Endothelial cell of umbilical vein (primary cell): ENCODE results near the gene TMPRSS4. TPM values are rescaled to one million over a fixed set of nuclear protein-coding genes. Genes with fewer than 3 reads are reported as not detected.

Experiments used
- BruUV-seq: library from RNA; stranded (reverse); fragments of 400-500 nt; replicated peaks from 2 replicates; lab custom pipeline; 2021; lab: Mats Ljungman, UMichigan
- CTCF ChIA-PET: fragments of 300-600, 350-600 bp; sonication (Branson Sonifier 250); formaldehyde crosslinking; loops from one replicate; lab custom pipeline; 2021; ENCODE audit warnings: antibody characterized with exemption, inconsistent platforms; lab: Charles Lee
- POLR2A ChIA-PET: fragments of 300-600, 350-600 bp; sonication (Branson Sonifier 250); formaldehyde crosslinking; loops from one replicate; lab custom pipeline; 2021; ENCODE audit warnings: antibody characterized with exemption, inconsistent platforms; lab: Charles Lee
- DNase-seq: peaks from one replicate; pipeline ENCODE4 v3.0.0-alpha.2; 2011; ENCODE audit warnings: low read depth, low spot score
- FAIRE-seq: peaks from 2 replicates; lab custom pipeline; 2011; peaks lifted over from hg19 to GRCh38; lab: Jason Lieb, UNC
- H2AFZ ChIP-seq: 2 replicates; pipeline ENCODE4 v1.6.0; 2012; ENCODE audit warnings: low read depth, low read length, control low read depth, inconsistent platforms
- H3K27ac ChIP-seq: 2 replicates; pipeline ENCODE4 v1.5.1; 2011; ENCODE audit warnings: low read depth, mild to moderate bottlenecking, control low read depth, low read length, moderate library complexity; ENCODE audit not compliant: insufficient read depth
- H3K27me3 ChIP-seq, 2 experiments: 2 replicates each; pipeline versions ENCODE4 v1.6.0 to v1.6.1; 2011; ENCODE audit warnings: low read length in 2 of 2, mixed read lengths in 1 of 2; ENCODE audit not compliant: control insufficient read depth in 2 of 2, insufficient read depth in 2 of 2
- H3K36me3 ChIP-seq, 2 experiments: 2 replicates in 1 of 2; 3 replicates in 1 of 2; pipeline ENCODE4 v1.5.1; 2011; ENCODE audit warnings: low read length in 2 of 2, mild to moderate bottlenecking in 1 of 2, moderate library complexity in 1 of 2; ENCODE audit not compliant: control insufficient read depth in 2 of 2, insufficient read depth in 2 of 2; ENCODE audit errors: extremely low read depth in 1 of 2
- H3K4me1 ChIP-seq: 3 replicates; pipeline ENCODE4 v1.5.1; 2011; ENCODE audit warnings: mild to moderate bottlenecking, low read length; ENCODE audit not compliant: control insufficient read depth, insufficient read depth; ENCODE audit errors: extremely low read depth
- H3K4me2 ChIP-seq: 2 replicates; pipeline ENCODE4 v1.6.1; 2011; ENCODE audit warnings: low read length, control low read depth, mixed read lengths; ENCODE audit not compliant: insufficient read depth
- H3K4me3 ChIP-seq, 3 experiments: fragments of 200-600 bp in 1 of 3; sonication (generic), shearing (Covaris generic) in 1 of 3; replicated peaks in 1 of 3; 2 replicates each; pipeline ENCODE4 v1.5.1; 2011 to 2016; ENCODE audit warnings: control low read depth in 3 of 3, low read length in 3 of 3, mild to moderate bottlenecking in 2 of 3, inconsistent platforms in 1 of 3, low read depth in 1 of 3, moderate library complexity in 1 of 3; ENCODE audit not compliant: insufficient read depth in 1 of 3
- H3K79me2 ChIP-seq: 2 replicates; pipeline ENCODE4 v1.6.0; 2012; ENCODE audit warnings: low read length, inconsistent platforms; ENCODE audit not compliant: control insufficient read depth, insufficient read depth
- H3K9ac ChIP-seq: replicated peaks from 2 replicates; pipeline ENCODE3; 2011; ENCODE audit warnings: low read length, control low read depth; ENCODE audit not compliant: insufficient read depth; ENCODE audit errors: extremely low read depth
- H3K9me1 ChIP-seq: replicated peaks from 3 replicates; pipeline ENCODE4 v1.6.0; 2011; ENCODE audit warnings: mild to moderate bottlenecking, low read length; ENCODE audit not compliant: control insufficient read depth, insufficient read depth; ENCODE audit errors: extremely low read depth
- H3K9me3 ChIP-seq: replicated peaks from 2 replicates; pipeline ENCODE4 v1.5.1; 2012; ENCODE audit warnings: low read length, inconsistent platforms; ENCODE audit not compliant: control insufficient read depth, insufficient read depth
- H4K20me1 ChIP-seq: replicated peaks from 2 replicates; pipeline ENCODE3; 2011; ENCODE audit warnings: mild to moderate bottlenecking, low read length; ENCODE audit not compliant: control insufficient read depth, insufficient read depth; ENCODE audit errors: extremely low read depth
- CTCF ChIP-seq, 2 donors: IDR thresholded peaks; 1 replicate in 1 of 2; 2 replicates in 1 of 2; pipeline ENCODE4 v1.5.1; 2011; ENCODE audit warnings: low read length in 2 of 2, mild to moderate bottlenecking in 2 of 2, moderate library complexity in 2 of 2, control low read depth in 1 of 2, inconsistent platforms in 1 of 2, low read depth in 1 of 2; ENCODE audit not compliant: insufficient read depth in 1 of 2; ENCODE audit errors: extremely low read depth in 1 of 2
- EZH2 ChIP-seq: IDR thresholded peaks from 2 replicates; pipeline ENCODE4 v1.6.1; 2012; ENCODE audit warnings: borderline replicate concordance, low read depth, mild to moderate bottlenecking, moderate library complexity, low read length, inconsistent platforms; ENCODE audit not compliant: severe bottlenecking
- FOS ChIP-seq: IDR thresholded peaks from 2 replicates; pipeline ENCODE4 v1.6.1; 2011; ENCODE audit warnings: mild to moderate bottlenecking, low read length, moderate library complexity, borderline replicate concordance; ENCODE audit not compliant: insufficient read depth
- GATA2 ChIP-seq: IDR thresholded peaks from 2 replicates; pipeline ENCODE4 v1.7.0; 2011; ENCODE audit warnings: low read depth, mild to moderate bottlenecking, moderate library complexity, mixed read lengths, low read length; ENCODE audit not compliant: insufficient read length, insufficient read depth
- JUN ChIP-seq: IDR thresholded peaks from 2 replicates; pipeline ENCODE4 v1.6.1; 2011; ENCODE audit warnings: borderline replicate concordance, low read depth; ENCODE audit not compliant: insufficient read length, insufficient read depth
- MAX ChIP-seq: IDR thresholded peaks from 2 replicates; pipeline ENCODE4 v1.6.1; 2011; ENCODE audit not compliant: insufficient read depth, insufficient read length
- MYC ChIP-seq: IDR thresholded peaks from one replicate; pipeline ENCODE4 v1.6.1; 2011; ENCODE audit warnings: mild to moderate bottlenecking, low read depth, low read length
- POLR2A ChIP-seq: IDR thresholded peaks from 2 replicates; pipeline ENCODE4 v1.6.1; 2012; ENCODE audit warnings: low read depth, mild to moderate bottlenecking, control low read depth, low read length
- POLR2AphosphoS5 ChIP-seq: IDR thresholded peaks from 2 replicates; pipeline ENCODE4 v1.6.1; 2012; ENCODE audit warnings: low read depth, mild to moderate bottlenecking, control low read depth, low read length, moderate library complexity; ENCODE audit not compliant: insufficient read depth
- dilution Hi-C: fragments of 300-500 bp; cut with MboI; formaldehyde crosslinking; loops from one replicate; pipeline ENCODE4 v1.15.0; 2019; ENCODE audit warnings: low sequenced_read_pairs; ENCODE audit not compliant: extremely low pct_ligation_motif_present
- intact Hi-C: fragments of 100-400 bp; cut with micrococcal nuclease; formaldehyde crosslinking; loops from one replicate; pipeline ENCODE4 v1.10.0; 2022
- polyA plus RNA-seq, 4 experiments: library from polyadenylated mRNA; depleted of rRNA in 3 of 4; stranded (reverse) in 3 of 4; unstranded in 1 of 4; fragments of >200 nt; gene quantifications; 2 replicates each; pipeline versions ENCODE4 v1.2.1 to v1.2.3, GENCODE V29; 2011 to 2012; ENCODE audit warnings: missing spikeins in 1 of 4
- total RNA-seq: library from RNA; stranded (reverse); gene quantifications from 2 replicates; pipeline ENCODE4 v1.2.3, GENCODE V29; 2021

The TMPRSS4 gene
- total and polyA plus RNA-seq, 2 donors (not counting 3 experiments of a cell fraction or from before 2014, with no cell fraction given) = not detected

DNA sequence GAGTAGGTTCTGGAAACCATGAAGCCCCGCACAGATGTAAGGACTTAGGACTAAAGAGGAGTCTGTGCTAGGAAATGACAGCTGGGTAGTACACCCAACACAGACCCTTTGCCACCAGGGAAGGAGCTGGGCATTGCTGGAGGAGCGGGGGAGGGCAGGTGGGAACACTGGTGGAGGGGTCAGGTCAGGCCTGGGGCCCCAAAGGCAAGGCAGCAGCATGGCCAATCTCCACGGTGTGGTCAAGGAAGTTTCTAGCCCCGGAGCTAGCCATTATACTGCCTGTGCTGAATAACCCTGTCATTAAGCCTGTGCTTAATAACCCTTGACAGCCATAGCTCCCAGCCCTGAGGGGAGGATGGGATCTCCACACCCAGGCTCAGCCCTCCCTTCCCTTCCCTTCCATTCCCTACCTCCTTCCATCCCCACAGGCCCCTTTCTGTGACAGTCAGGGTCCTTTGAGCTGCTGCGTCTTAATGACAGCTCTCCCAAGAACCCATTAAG is 2.1 kb downstream of the TMPRSS4 start:
- CTCF ChIA-PET = interaction anchor here (0.8 to 1.9 kb wide), 4 partner anchors 11 to 272 kb away, joined by 3 to 8 read pairs (median 4); no protein-coding TSS in a partner anchor
- Histone ChIP-seq H3K27ac (no peak overlapping the region), H3K9me3 (no peaks in the 10 kb centered on the region), H2AFZ (no peak overlapping the region), H3K36me3 (no peaks in the 10 kb centered on the region), H3K9ac (no peak overlapping the region), H3K4me2 (no peak overlapping the region), H3K4me1 (no peaks in the 10 kb centered on the region), H4K20me1 (no peaks in the 10 kb centered on the region), H3K9me1 (no peaks in the 10 kb centered on the region), H3K4me3 (no peak overlapping the region), H3K27me3 (peaks cover 3 to 4% of the 10 kb centered on the region in 2 experiments), H3K79me2 (no peaks in the 10 kb centered on the region)
- dilution Hi-C loops = no loop called here
- no peak for TF ChIP-seq JUN
- no peak for TF ChIP-seq GATA2
- no peak for TF ChIP-seq MYC
- no peak for TF ChIP-seq MAX
- no peak for TF ChIP-seq EZH2
- TF ChIP-seq FOS = no peak
- TF ChIP-seq POLR2AphosphoS5 = no peak
- TF ChIP-seq CTCF (IDR thresholded peaks at IDR 0.05; ENCODE audit: extremely low read depth in 1 of 2, insufficient read depth in 1 of 2, low read depth in 1 of 2, low read length in 2 of 2) = no peak
- no peak for TF ChIP-seq POLR2A
- intact Hi-C loops = no loop called here
- no peak for DNase-seq
- no TSS peak for BruUV-seq
- POLR2A ChIA-PET = no interaction called here
- no peak for FAIRE-seq
